CD4-positive, alpha-beta T cell (primary cell): Measurements from ENCODE around the gene ELSPBP1. TPM values are rescaled to one million over a fixed set of nuclear protein-coding genes. Genes with fewer than 3 reads are reported as not detected.

Experiments
- ATAC-seq: fragments of 200-7000 bp; cut with Tn5 transposase; one replicate; pipeline ENCODE4 v1.10.0; 2022; ENCODE audit warnings: mild to moderate bottlenecking; ENCODE audit not compliant: poor library complexity
- CTCF ChIA-PET: fragments of 350-600 bp; sonication (Branson Sonifier 250); formaldehyde crosslinking; loops from one replicate; lab custom pipeline; 2021; ENCODE audit warnings: antibody characterized with exemption, inconsistent platforms; lab: Charles Lee
- POLR2A ChIA-PET: fragments of 350-600 bp; sonication (Branson Sonifier 250); formaldehyde crosslinking; loops from one replicate; lab custom pipeline; 2021; ENCODE audit warnings: antibody characterized with exemption, inconsistent platforms; lab: Charles Lee
- DNase-seq, 14 experiments: peaks; one replicate each; pipeline ENCODE4 v3.0.0-alpha.2; 2013 to 2020; ENCODE audit warnings: mixed read lengths in 2 of 14
- H3K27ac ChIP-seq, 2 donors: one replicate each; pipeline versions ENCODE4 v1.5.1 to v1.7.0; 2013; ENCODE audit warnings: low read length in 2 of 2, low read depth in 1 of 2, mild to moderate bottlenecking in 1 of 2
- H3K27me3 ChIP-seq, 2 experiments: 1 replicate in 1 of 2; 2 replicates in 1 of 2; pipeline versions ENCODE4 v1.6.1 to v1.7.0; 2013; ENCODE audit warnings: low read length in 2 of 2, control low read depth in 1 of 2, mild to moderate bottlenecking in 1 of 2, moderate library complexity in 1 of 2; ENCODE audit not compliant: insufficient read depth in 2 of 2, control insufficient read depth in 1 of 2
- H3K36me3 ChIP-seq: one replicate; pipeline ENCODE4 v1.6.1; 2013; ENCODE audit warnings: low read length, control low read depth; ENCODE audit not compliant: insufficient read depth
- H3K4me1 ChIP-seq: one replicate; pipeline ENCODE4 v1.6.1; 2013; ENCODE audit warnings: low read length, control low read depth; ENCODE audit not compliant: insufficient read depth
- H3K4me3 ChIP-seq: one replicate; pipeline ENCODE4 v1.5.1; 2013; ENCODE audit warnings: mild to moderate bottlenecking, low read length, moderate library complexity
- H3K9me3 ChIP-seq, 2 experiments: 1 replicate in 1 of 2; 2 replicates in 1 of 2; pipeline versions ENCODE4 v1.6.1 to v1.7.0; 2013; ENCODE audit warnings: low read length in 2 of 2, mild to moderate bottlenecking in 2 of 2, control low read depth in 1 of 2, moderate library complexity in 1 of 2; ENCODE audit not compliant: control insufficient read depth in 1 of 2, insufficient read depth in 1 of 2
- H3K27ac Mint-ChIP-seq: one replicate; pipeline ENCODE4 v1.8.0; 2020; ENCODE audit warnings: mixed read lengths
- H3K27me3 Mint-ChIP-seq: one replicate; pipeline ENCODE4 v1.8.0; 2021; ENCODE audit warnings: mixed read lengths
- H3K36me3 Mint-ChIP-seq: one replicate; pipeline ENCODE4 v1.8.0; 2021; ENCODE audit warnings: low read depth, mixed read lengths
- H3K4me1 Mint-ChIP-seq: one replicate; pipeline ENCODE4 v1.8.0; 2021; ENCODE audit warnings: low read depth, mixed read lengths
- H3K4me3 Mint-ChIP-seq: one replicate; pipeline ENCODE4 v1.8.0; 2020; ENCODE audit warnings: mild to moderate bottlenecking, mixed read lengths
- H3K9me3 Mint-ChIP-seq: one replicate; pipeline ENCODE4 v1.8.0; 2020; ENCODE audit warnings: mixed read lengths
- CTCF ChIP-seq: fragments of 200-600 bp; IDR thresholded peaks from one replicate; pipeline ENCODE4 v1.8.0; 2022; ENCODE audit warnings: antibody characterized with exemption, mild to moderate bottlenecking
- intact Hi-C, 2 experiments: fragments of 100-400 bp; cut with DNase I in 1 of 2; cut with micrococcal nuclease in 1 of 2; formaldehyde crosslinking; loops; one replicate each; pipeline versions ENCODE4 v1.15.1 to v1.9.0; 2023 to 2025; cut with DNase I, micrococcal nuclease
- total RNA-seq, 174 experiments: library from RNA in 2 of 174; stranded (reverse) in 2 of 174; gene quantifications; one replicate each; pipeline ENCODE4 v1.2.3 and lab custom pipeline; 2021 to 2026

ELSPBP1 gene
- total RNA-seq, 2 experiments from 2014 or later: not detected

- H3K9me3 ChIP-seq: peaks cover 0 to 6% of the 10 kb centered on the region in 2 experiments
- intact Hi-C loops: loop anchor here in 1 of 2 experiments (5.0 kb wide), 1 partner anchor 1733 kb away; no protein-coding TSS in a partner anchor
- H3K27ac Mint-ChIP-seq: no peak overlapping the region
- H3K27ac ChIP-seq: no peak overlapping the region
- CTCF ChIA-PET: no interaction called here
- H3K27me3 Mint-ChIP-seq: no peaks in the 10 kb centered on the region
- no peak for TF ChIP-seq CTCF
- H3K4me1 ChIP-seq: no peaks in the 10 kb centered on the region
- H3K36me3 ChIP-seq: no peaks in the 10 kb centered on the region
- ATAC-seq (no peak), DNase-seq (no peak)
- no peaks in the 10 kb centered on the region for H3K9me3 Mint-ChIP-seq
- H3K4me1 Mint-ChIP-seq: no peaks in the 10 kb centered on the region
- POLR2A ChIA-PET: no interaction called here
- no peak overlapping the region for H3K4me3 ChIP-seq
- peaks cover 0 to 12% of the 10 kb centered on the region in 2 experiments for H3K27me3 ChIP-seq
- H3K4me3 Mint-ChIP-seq: no peak overlapping the region
- no peaks in the 10 kb centered on the region for H3K36me3 Mint-ChIP-seq
Observed at GRCh38 chr19:48060381-48060780, 65.9 kb downstream of the ELSPBP1 start.

GRCh38 chr19:48061401-48062344 is 67.2 kb downstream of the ELSPBP1 start:
- Histone ChIP-seq H3K4me3 (no peak overlapping the region), H3K9me3 (peaks cover 0 to 6% of the 10 kb centered on the region in 2 experiments), H3K27ac (no peak overlapping the region), H3K27me3 (peaks cover 0 to 12% of the 10 kb centered on the region in 2 experiments), H3K4me1 (no peaks in the 10 kb centered on the region), H3K36me3 (no peaks in the 10 kb centered on the region)
- Mint-ChIP-seq H3K27ac (no peak overlapping the region), H3K36me3 (no peaks in the 10 kb centered on the region), H3K9me3 (no peaks in the 10 kb centered on the region), H3K27me3 (no peaks in the 10 kb centered on the region), H3K4me1 (no peaks in the 10 kb centered on the region), H3K4me3 (no peak overlapping the region)
- ChIA-PET POLR2A (no interaction called here), CTCF (no interaction called here)
- ATAC-seq (no peak), DNase-seq (no peak)
- intact Hi-C loops: loop anchor here in 1 of 2 experiments (5.0 kb wide), 1 partner anchor 1734 kb away; no protein-coding TSS in a partner anchor
- TF ChIP-seq CTCF: no peak

GRCh38 chr19:48064509-48064908 is 70.1 kb downstream of the ELSPBP1 start:
- ATAC-seq (no peak), DNase-seq (no peak)
- no peaks in the 10 kb centered on the region for H3K9me3 Mint-ChIP-seq
- H3K36me3 Mint-ChIP-seq: no peaks in the 10 kb centered on the region
- H3K4me3 Mint-ChIP-seq: no peak overlapping the region
- CTCF ChIA-PET: no interaction called here
- H3K27ac Mint-ChIP-seq: no peak overlapping the region
- intact Hi-C loops: loop anchor here in 1 of 2 experiments (5.0 kb wide), 1 partner anchor 1737 kb away; no protein-coding TSS in a partner anchor
- H3K27ac ChIP-seq: no peak overlapping the region
- H3K4me3 ChIP-seq: no peak overlapping the region
- no peak for TF ChIP-seq CTCF
- peaks cover 0 to 6% of the 10 kb centered on the region in 2 experiments for H3K9me3 ChIP-seq
- H3K36me3 ChIP-seq: no peaks in the 10 kb centered on the region
- POLR2A ChIA-PET: no interaction called here
- H3K27me3 Mint-ChIP-seq: no peaks in the 10 kb centered on the region
- no peaks in the 10 kb centered on the region for H3K4me1 Mint-ChIP-seq
- no peaks in the 10 kb centered on the region for H3K4me1 ChIP-seq
- H3K27me3 ChIP-seq: peaks cover 0 to 12% of the 10 kb centered on the region in 2 experiments
